Prostate gland (tissue), 2 donors: Measurements from ENCODE around the gene NUP88. TPM values are rescaled to one million over a fixed set of nuclear protein-coding genes. Genes with fewer than 3 reads are reported as not detected.

Experiments used
- DNase-seq: peaks from one replicate; pipeline ENCODE4 v3.0.0-alpha.2; 2019; ENCODE audit warnings: low spot score
- H3K27ac ChIP-seq, 2 donors: fragments of 200-600 bp; sonication (generic); 2 replicates each; pipeline ENCODE4 v1.5.1; 2017 to 2019
- H3K27me3 ChIP-seq: fragments of 200-600 bp; sonication (generic); replicated peaks from 2 replicates; pipeline ENCODE4 v1.5.1; 2019; ENCODE audit not compliant: insufficient read depth
- H3K36me3 ChIP-seq, 2 donors: fragments of 200-600 bp; sonication (generic); 1 replicate in 1 of 2; 2 replicates in 1 of 2; pipeline versions ENCODE4 v1.5.1 to v1.8.1; 2017 to 2019
- H3K4me1 ChIP-seq: fragments of 200-600 bp; sonication (generic); replicated peaks from 2 replicates; pipeline ENCODE4 v1.5.1; 2019
- H3K4me3 ChIP-seq, 2 donors: fragments of 200-600 bp; sonication (generic); 2 replicates each; pipeline ENCODE4 v1.5.1; 2017 to 2019
- H3K9me3 ChIP-seq: fragments of 200-600 bp; sonication (generic); 2 replicates; pipeline ENCODE4 v1.5.1; 2017
- CTCF ChIP-seq, 4 experiments: fragments of 200-600 bp in 2 of 4; fragments of 450-650 bp in 2 of 4; sonication (generic) in 2 of 4; IDR thresholded peaks; 1 replicate in 3 of 4; 2 replicates in 1 of 4; pipeline ENCODE4 v1.5.1; 2016 to 2019; ENCODE audit warnings: antibody characterized with exemption in 4 of 4, mild to moderate bottlenecking in 2 of 4, moderate library complexity in 2 of 4
- POLR2A ChIP-seq: fragments of 450-650 bp; IDR thresholded peaks from one replicate; pipeline ENCODE4 v1.6.1; 2016; ENCODE audit warnings: antibody characterized with exemption, mild to moderate bottlenecking
- POLR2AphosphoS5 ChIP-seq: sonication (generic); formaldehyde crosslinking; IDR thresholded peaks from one replicate; pipeline ENCODE4 v1.6.1; 2017; ENCODE audit warnings: antibody characterized with exemption
- WGBS: methylation state at CpG from one replicate; pipeline ENCODE4 v1.1.5; 2018; 5-methylcytosine and 5-hydroxymethylcytosine counted together
- intact Hi-C: fragments of 100-400 bp; cut with DNase I; formaldehyde crosslinking; loops from one replicate; pipeline ENCODE4 v1.14.2; 2022
- total RNA-seq, 2 donors: library from RNA; depleted of rRNA; stranded (reverse); fragments of >200 nt; gene quantifications; one replicate each; pipeline ENCODE4 v1.1.0, GENCODE V29; 2016

NUP88 gene
- total RNA-seq, 2 donors from 2014 or later = 64.8 to 105 TPM

GRCh38 chr17:5446786-5447185 is 27.3 kb upstream of the NUP88 start:
- Histone ChIP-seq H3K27ac (no peak overlapping the region), H3K36me3 (peaks cover 0 to 6% of the 10 kb centered on the region in 2 donors)

GRCh38 chr17:5444209-5444608 is 24.7 kb upstream of the NUP88 start:
- H3K27me3 ChIP-seq = no peaks in the 10 kb centered on the region
- no peak overlapping the region for H3K4me3 ChIP-seq
- H3K36me3 ChIP-seq = no peaks in the 10 kb centered on the region
- no peaks in the 10 kb centered on the region for H3K9me3 ChIP-seq
- no peak for DNase-seq
- no peaks in the 10 kb centered on the region for H3K4me1 ChIP-seq
- no peak for TF ChIP-seq CTCF (IDR thresholded peaks at IDR 0.05)
- TF ChIP-seq POLR2AphosphoS5 = no peak
- no peak for TF ChIP-seq POLR2A
- intact Hi-C loops = no loop called here
- WGBS = 92% methylated on average over 22 of the region's 22 CpGs
- no peak overlapping the region for H3K27ac ChIP-seq

More at GRCh38 chr17:5446786-5447185, 27.3 kb upstream of the NUP88 start:
- Histone ChIP-seq H3K4me3 (no peak overlapping the region), H3K27me3 (no peaks in the 10 kb centered on the region), H3K9me3 (no peaks in the 10 kb centered on the region), H3K4me1 (no peaks in the 10 kb centered on the region)
- 50% methylated on average over 8 of the region's 8 CpGs for WGBS
- TF ChIP-seq POLR2A (no peak), POLR2AphosphoS5 (no peak), CTCF (IDR thresholded peaks at IDR 0.05) (no peak)
- no peak for DNase-seq
- intact Hi-C loops = no loop called here

- 90% methylated on average over 6 of the region's 6 CpGs for WGBS
- Histone ChIP-seq H3K4me1 (no peaks in the 10 kb centered on the region), H3K9me3 (no peaks in the 10 kb centered on the region), H3K27ac (no peak overlapping the region), H3K4me3 (no peak overlapping the region), H3K36me3 (no peaks in the 10 kb centered on the region), H3K27me3 (no peaks in the 10 kb centered on the region)
- TF ChIP-seq POLR2AphosphoS5 = no peak
- no peak for TF ChIP-seq POLR2A
- no peak for TF ChIP-seq CTCF (IDR thresholded peaks at IDR 0.05)
- intact Hi-C loops = no loop called here
- DNase-seq = no peak
Measured at GRCh38 chr17:5443728-5444127, 24.3 kb upstream of the NUP88 start.

GRCh38 chr17:5439446-5439764 is 19.9 kb upstream of the NUP88 start:
- Histone ChIP-seq H3K27ac (peak overlapping the region; percentile 60 to 71), H3K27me3 (no peaks in the 10 kb centered on the region), H3K4me1 (peaks cover 9% of the 10 kb centered on the region), H3K9me3 (no peaks in the 10 kb centered on the region), H3K36me3 (no peaks in the 10 kb centered on the region), H3K4me3 (peak overlapping the region; percentile 80 to 92)
- intact Hi-C loops = loop anchor here (5.0 kb wide), 1 partner anchor 192 kb away; no protein-coding TSS in a partner anchor
- no peak for DNase-seq
- 5% methylated on average over 1 of the region's 1 CpG for WGBS
- TF ChIP-seq POLR2AphosphoS5 = no peak
- TF ChIP-seq POLR2A = no peak
- no peak for TF ChIP-seq CTCF (IDR thresholded peaks at IDR 0.05)

GRCh38 chr17:5438716-5439445 is 19.4 kb upstream of the NUP88 start, which contains the start of gene C1QBP:
C1QBP (minus strand) TSS chr17:5439155; CDS start chr17:5439073, 82 bp downstream.
- under 1% methylated on average over 75 of the region's 75 CpGs for WGBS
- Histone ChIP-seq H3K27ac (peak within 1 kb of the TSS; percentile 60 to 71), H3K27me3 (no peaks in the 10 kb centered on the region), H3K4me1 (peaks cover 9% of the 10 kb centered on the region), H3K36me3 (no peaks in the 10 kb centered on the region), H3K4me3 (peak within 1 kb of the TSS; percentile 80 to 92), H3K9me3 (no peaks in the 10 kb centered on the region)
- intact Hi-C loops = loop anchor here (5.0 kb wide), 1 partner anchor 192 kb away; no protein-coding TSS in a partner anchor
- peak; percentile 92 for TF ChIP-seq POLR2AphosphoS5
- no peak for TF ChIP-seq POLR2A
- TF ChIP-seq CTCF (IDR thresholded peaks at IDR 0.05) = peak; percentile 91 to 100 (median 99)
- peak; percentile 87 for DNase-seq
